Choroid plexus epithelial cell (primary cell): ENCODE measurements around the gene MUC5B.

Experiments
- DNase-seq: peaks from one replicate; pipeline ENCODE4 v3.0.0-alpha.2; 2010; ENCODE audit warnings: low read depth
- H3K4me3 ChIP-seq: 2 replicates; pipeline ENCODE4 v1.5.1; 2011; ENCODE audit warnings: low read depth, mild to moderate bottlenecking, control low read depth, low read length, moderate library complexity
- CTCF ChIP-seq: conservative IDR thresholded peaks from 2 replicates; pipeline ENCODE4 v1.5.1; 2011; ENCODE audit warnings: low read depth, mild to moderate bottlenecking, control low read depth, inconsistent platforms, low read length, moderate library complexity

MUC5B gene

DNA sequence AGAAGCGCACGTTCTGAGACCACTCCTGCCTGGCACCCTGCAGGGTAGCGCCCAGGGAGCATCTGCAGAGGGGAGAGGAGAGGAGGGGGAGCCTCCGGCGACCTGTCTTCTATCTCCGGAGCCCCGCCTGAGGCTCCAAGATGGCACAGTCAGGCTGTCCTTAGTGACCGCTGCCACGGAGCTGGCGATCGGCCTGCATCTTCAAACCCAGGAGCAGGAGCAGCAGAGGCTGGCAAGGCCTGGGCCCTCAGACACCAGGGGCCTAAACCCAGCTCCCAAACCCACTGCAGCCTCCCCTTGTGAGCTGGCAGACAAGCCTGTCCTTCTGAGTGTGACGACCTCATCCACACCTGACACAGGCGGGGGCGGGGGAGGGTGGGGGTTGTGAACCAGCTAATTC, 51.6 kb downstream of the MUC5B start:
- no peak for DNase-seq
- TF ChIP-seq CTCF: no peak
- no peak overlapping the region for H3K4me3 ChIP-seq

GRCh38 chr11:1275021-1275420, 52.2 kb downstream of the MUC5B start:
- no peak for TF ChIP-seq CTCF
- no peak overlapping the region for H3K4me3 ChIP-seq
- DNase-seq: no peak

DNA sequence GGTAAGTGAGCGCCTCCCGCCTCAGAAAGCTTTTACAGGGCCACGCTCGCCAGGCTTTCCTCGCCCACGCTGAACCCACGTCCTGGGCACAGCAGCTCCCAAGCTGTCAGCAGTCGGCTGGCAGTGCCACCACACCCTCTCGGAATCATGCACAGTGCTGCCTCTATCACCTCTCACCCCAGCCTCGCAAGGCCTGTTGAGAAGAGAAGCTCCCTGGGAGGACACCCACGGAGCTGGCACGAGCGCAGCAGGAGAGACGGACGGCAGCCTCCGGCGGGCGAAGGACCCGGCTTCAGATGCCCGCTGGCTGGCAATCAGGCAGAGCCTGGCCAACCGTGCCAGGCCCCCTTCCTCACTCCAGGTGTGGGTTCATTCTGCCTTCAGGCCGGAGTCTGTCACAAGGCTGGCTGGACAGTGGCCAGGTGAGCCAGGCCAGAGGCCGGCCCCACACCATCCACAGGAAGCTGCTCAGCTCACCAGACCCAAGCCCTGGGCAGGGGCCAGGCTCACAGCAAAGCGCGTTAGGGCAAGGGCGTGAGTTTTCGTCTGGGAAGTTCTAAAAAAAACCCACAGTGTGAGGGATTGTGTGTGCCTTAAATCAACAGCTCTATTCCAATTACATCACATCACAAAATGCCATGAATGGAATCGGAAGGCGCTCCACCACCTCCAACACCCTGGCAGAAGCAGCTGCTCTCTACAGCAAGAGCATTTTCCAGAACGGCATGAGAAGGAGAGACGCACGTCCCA, 53.4 kb downstream of the MUC5B start:
- no peak overlapping the region for H3K4me3 ChIP-seq
- DNase-seq: no peak
- no peak for TF ChIP-seq CTCF

GRCh38 chr11:1276866-1277615, 54.2 kb downstream of the MUC5B start:
- no peak for DNase-seq
- TF ChIP-seq CTCF: no peak
- H3K4me3 ChIP-seq: no peak overlapping the region

DNA sequence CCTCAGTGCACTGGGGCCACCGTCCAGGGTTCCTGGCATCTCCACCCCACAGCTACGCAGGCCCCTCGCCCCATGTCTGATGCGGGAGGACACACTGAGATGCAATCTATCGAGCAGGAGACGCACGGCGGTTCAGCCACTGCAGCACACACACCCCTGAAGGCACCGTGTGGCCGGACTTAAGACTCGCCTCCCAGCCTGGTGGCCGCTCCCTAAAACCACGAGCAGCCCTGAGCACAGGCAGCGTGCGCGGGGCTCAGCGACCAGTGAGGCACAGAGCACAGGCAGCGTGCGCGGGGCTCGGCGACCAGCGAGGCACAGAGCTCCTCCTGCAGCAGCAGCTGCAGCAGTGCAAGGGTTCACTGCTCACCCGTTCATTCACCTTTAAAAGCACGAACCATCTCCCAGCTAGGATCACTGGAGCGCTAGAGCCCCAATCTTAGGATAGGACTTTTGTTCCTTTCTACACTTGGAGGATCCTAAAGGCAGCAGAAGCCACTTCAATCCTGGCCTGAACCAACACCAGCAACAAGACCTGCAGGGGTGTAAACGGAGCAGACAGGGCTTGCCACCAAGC, 55.2 kb downstream of the MUC5B start:
- H3K4me3 ChIP-seq: no peak overlapping the region
- TF ChIP-seq CTCF: no peak

GRCh38 chr11:1278766-1279673, 56.2 kb downstream of the MUC5B start:
- TF ChIP-seq CTCF: no peak
- no peak for DNase-seq
- H3K4me3 ChIP-seq: no peak overlapping the region

More for the DNA sequence above, 55.2 kb downstream of the MUC5B start:
- DNase-seq: no peak
